HEK293 (cell line): Measurements from ENCODE around the gene TOMM34.
A peak's percentile ranks its signal among the peaks of the same experiment; 100 is the strongest.

Experiments used
- CTCF ChIA-PET: fragments of 350-600 bp; formaldehyde crosslinking; extraction: SDS; loops from one replicate; lab custom pipeline; 2021; ENCODE audit warnings: antibody characterized with exemption; lab: Yijun Ruan, JAX
- POLR2A ChIA-PET: fragments of 300-600 bp; formaldehyde crosslinking; extraction: SDS; loops from one replicate; lab custom pipeline; 2020; ENCODE audit warnings: antibody characterized with exemption, inconsistent platforms; lab: Yijun Ruan, JAX
- H3K27ac ChIP-seq: fragments of 200-500 bp; sonication (Bioruptor generic); 2 replicates; pipeline ENCODE4 v1.5.1; 2014; ENCODE audit warnings: low read depth, low read length, control low read depth, inconsistent platforms; ENCODE audit errors: extremely low read depth
- H3K36me3 ChIP-seq, 2 experiments: fragments of 200-500 bp in 1 of 2; sonication (Bioruptor generic) in 1 of 2; 1 replicate in 1 of 2; 2 replicates in 1 of 2; pipeline ENCODE4 v1.5.1; 2014 to 2017; ENCODE audit warnings: inconsistent platforms in 2 of 2, low read length in 2 of 2; ENCODE audit not compliant: control insufficient read depth in 2 of 2, insufficient read depth in 1 of 2
- H3K4me1 ChIP-seq: fragments of 200-500 bp; sonication (Bioruptor generic); 2 replicates; pipeline ENCODE4 v1.5.1; 2014; ENCODE audit warnings: mild to moderate bottlenecking, low read length, inconsistent platforms; ENCODE audit not compliant: control insufficient read depth, insufficient read depth
- H3K4me3 ChIP-seq: 2 replicates; pipeline ENCODE4 v1.5.1; 2011; ENCODE audit warnings: low read depth, mild to moderate bottlenecking, control low read depth, low read length, moderate library complexity
- H3K9me3 ChIP-seq: fragments of 200-500 bp; sonication (Bioruptor generic); 2 replicates; pipeline ENCODE4 v1.5.1; 2014; ENCODE audit warnings: low read depth, low read length, inconsistent platforms; ENCODE audit not compliant: control insufficient read depth, insufficient read depth
- GLI4 ChIP-seq: fragments of 450-650 bp; formaldehyde crosslinking; IDR thresholded peaks from 2 replicates; pipeline ENCODE4 v1.5.1; 2016; ENCODE audit warnings: missing biosample characterization, missing genetic modification characterization
- KLF16 ChIP-seq: fragments of 450-650 bp; formaldehyde crosslinking; IDR thresholded peaks from 2 replicates; pipeline ENCODE4 v1.5.1; 2017; ENCODE audit warnings: missing biosample characterization, missing genetic modification characterization
- KLF8 ChIP-seq: fragments of 450-650 bp; formaldehyde crosslinking; IDR thresholded peaks from 2 replicates; pipeline ENCODE4 v1.5.1; 2016; ENCODE audit warnings: missing biosample characterization, missing genetic modification characterization
- ZBTB17 ChIP-seq: fragments of 450-650 bp; formaldehyde crosslinking; IDR thresholded peaks from 2 replicates; pipeline ENCODE4 v1.5.1; 2016; ENCODE audit warnings: missing biosample characterization, missing genetic modification characterization
- ZNF138 ChIP-seq: fragments of 450-650 bp; formaldehyde crosslinking; IDR thresholded peaks from 2 replicates; pipeline ENCODE4 v1.5.1; 2016; ENCODE audit warnings: missing biosample characterization, missing genetic modification characterization, borderline replicate concordance
- ZNF175 ChIP-seq: fragments of 450-650 bp; formaldehyde crosslinking; IDR thresholded peaks from 2 replicates; pipeline ENCODE4 v1.5.1; 2016; ENCODE audit warnings: missing biosample characterization, missing genetic modification characterization
- ZNF184 ChIP-seq: fragments of 450-650 bp; IDR thresholded peaks from 2 replicates; pipeline ENCODE4 v1.5.1; 2018; ENCODE audit warnings: missing biosample characterization, mild to moderate bottlenecking, missing genetic modification characterization
- ZNF292 ChIP-seq: fragments of 450-650 bp; formaldehyde crosslinking; IDR thresholded peaks from 2 replicates; pipeline ENCODE4 v1.5.1; 2016; ENCODE audit warnings: low read depth, missing biosample characterization, missing genetic modification characterization, borderline replicate concordance
- ZNF391 ChIP-seq: fragments of 450-650 bp; formaldehyde crosslinking; IDR thresholded peaks from 2 replicates; pipeline ENCODE4 v1.5.1; 2016; ENCODE audit warnings: low read depth, missing biosample characterization, missing genetic modification characterization, borderline replicate concordance
- ZNF529 ChIP-seq: fragments of 450-650 bp; formaldehyde crosslinking; IDR thresholded peaks from 2 replicates; pipeline ENCODE4 v1.5.1; 2017; ENCODE audit warnings: missing genetic modification characterization, missing biosample characterization; ENCODE audit not compliant: insufficient replicate concordance
- ZNF549 ChIP-seq: fragments of 450-650 bp; IDR thresholded peaks from 2 replicates; pipeline ENCODE4 v1.5.1; 2018; ENCODE audit warnings: missing biosample characterization, missing genetic modification characterization, mild to moderate bottlenecking, inconsistent platforms, moderate library complexity
- ZNF561 ChIP-seq: fragments of 450-650 bp; IDR thresholded peaks from 2 replicates; pipeline ENCODE4 v1.5.1; 2018; ENCODE audit warnings: missing biosample characterization, missing genetic modification characterization, borderline replicate concordance
- ZNF623 ChIP-seq: fragments of 450-650 bp; formaldehyde crosslinking; IDR thresholded peaks from 2 replicates; pipeline ENCODE4 v1.5.1; 2016; ENCODE audit warnings: missing biosample characterization, missing genetic modification characterization
- ZNF658 ChIP-seq: fragments of 450-650 bp; formaldehyde crosslinking; IDR thresholded peaks from 2 replicates; pipeline ENCODE4; 2016; ENCODE audit warnings: missing biosample characterization, missing genetic modification characterization
- ZNF664 ChIP-seq: fragments of 450-650 bp; formaldehyde crosslinking; IDR thresholded peaks from 2 replicates; pipeline ENCODE4 v1.5.1; 2016; ENCODE audit warnings: missing biosample characterization, missing genetic modification characterization
- ZNF670 ChIP-seq: fragments of 450-650 bp; formaldehyde crosslinking; IDR thresholded peaks from 2 replicates; pipeline ENCODE4 v1.5.1; 2016; ENCODE audit warnings: missing biosample characterization, missing genetic modification characterization, low read depth
- TF ChIP-seq, protein P1 (sequence below): fragments of 450-650 bp; IDR thresholded peaks from 2 replicates; pipeline ENCODE4 v1.5.1; 2018; ENCODE audit warnings: missing biosample characterization, missing genetic modification characterization
- TF ChIP-seq, protein P2 (sequence below): fragments of 450-650 bp; formaldehyde crosslinking; IDR thresholded peaks from 2 replicates; pipeline ENCODE4 v1.5.1; 2016; ENCODE audit warnings: missing biosample characterization, missing genetic modification characterization
- TF ChIP-seq, protein P3 (sequence below): IDR thresholded peaks from 2 replicates; pipeline ENCODE4 v1.6.1; 2011; ENCODE audit warnings: mild to moderate bottlenecking, low read depth, low read length, borderline replicate concordance
- TF ChIP-seq, protein P4 (sequence below): fragments of 450-650 bp; formaldehyde crosslinking; IDR thresholded peaks from 2 replicates; pipeline ENCODE4 v1.5.1; 2016; ENCODE audit warnings: missing biosample characterization, missing genetic modification characterization
- TF ChIP-seq, protein P5 (sequence below): fragments of 450-650 bp; formaldehyde crosslinking; IDR thresholded peaks from 2 replicates; pipeline ENCODE4 v1.5.1; 2016; ENCODE audit warnings: missing biosample characterization, missing genetic modification characterization

Gene TOMM34

DNA sequence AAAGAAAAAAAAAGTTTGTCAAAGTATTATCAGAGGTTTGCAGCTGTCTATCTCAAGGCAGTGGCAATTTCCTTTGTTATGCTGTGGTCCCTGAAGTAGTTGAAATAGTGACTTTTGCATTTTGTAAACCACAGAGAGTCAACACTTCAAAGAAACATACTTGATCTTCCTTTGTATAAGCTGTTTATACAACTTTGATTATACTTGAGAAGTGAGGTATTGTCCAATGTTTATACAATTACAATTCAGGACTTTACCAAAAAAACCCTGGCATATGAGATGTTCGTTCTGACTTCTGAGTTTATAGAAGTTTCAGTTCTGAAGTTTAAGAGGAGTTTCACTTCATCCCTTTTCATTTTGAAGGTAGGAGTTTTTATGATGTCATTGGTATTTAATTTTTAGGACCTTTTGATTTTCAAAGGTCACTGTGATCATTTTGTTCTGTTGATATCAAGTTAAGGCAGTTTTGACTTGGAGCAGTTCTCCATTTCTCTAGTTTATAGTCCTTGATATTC, 10.1 kb upstream of the TOMM34 start (continued):
- TF ChIP-seq, protein P1, sequence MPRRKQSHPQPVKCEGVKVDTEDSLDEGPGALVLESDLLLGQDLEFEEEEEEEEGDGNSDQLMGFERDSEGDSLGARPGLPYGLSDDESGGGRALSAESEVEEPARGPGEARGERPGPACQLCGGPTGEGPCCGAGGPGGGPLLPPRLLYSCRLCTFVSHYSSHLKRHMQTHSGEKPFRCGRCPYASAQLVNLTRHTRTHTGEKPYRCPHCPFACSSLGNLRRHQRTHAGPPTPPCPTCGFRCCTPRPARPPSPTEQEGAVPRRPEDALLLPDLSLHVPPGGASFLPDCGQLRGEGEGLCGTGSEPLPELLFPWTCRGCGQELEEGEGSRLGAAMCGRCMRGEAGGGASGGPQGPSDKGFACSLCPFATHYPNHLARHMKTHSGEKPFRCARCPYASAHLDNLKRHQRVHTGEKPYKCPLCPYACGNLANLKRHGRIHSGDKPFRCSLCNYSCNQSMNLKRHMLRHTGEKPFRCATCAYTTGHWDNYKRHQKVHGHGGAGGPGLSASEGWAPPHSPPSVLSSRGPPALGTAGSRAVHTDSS (tag by site-specific recombination): no peak
- no peak for TF ChIP-seq ZNF670 (tag by site-specific recombination)
- no peak for TF ChIP-seq ZNF623 (tag by site-specific recombination)
- TF ChIP-seq ZNF292: no peak
- TF ChIP-seq KLF16 (tag by site-specific recombination): no peak
- TF ChIP-seq ZNF175: no peak
- TF ChIP-seq ZNF664 (tag by site-specific recombination): no peak

DNA sequence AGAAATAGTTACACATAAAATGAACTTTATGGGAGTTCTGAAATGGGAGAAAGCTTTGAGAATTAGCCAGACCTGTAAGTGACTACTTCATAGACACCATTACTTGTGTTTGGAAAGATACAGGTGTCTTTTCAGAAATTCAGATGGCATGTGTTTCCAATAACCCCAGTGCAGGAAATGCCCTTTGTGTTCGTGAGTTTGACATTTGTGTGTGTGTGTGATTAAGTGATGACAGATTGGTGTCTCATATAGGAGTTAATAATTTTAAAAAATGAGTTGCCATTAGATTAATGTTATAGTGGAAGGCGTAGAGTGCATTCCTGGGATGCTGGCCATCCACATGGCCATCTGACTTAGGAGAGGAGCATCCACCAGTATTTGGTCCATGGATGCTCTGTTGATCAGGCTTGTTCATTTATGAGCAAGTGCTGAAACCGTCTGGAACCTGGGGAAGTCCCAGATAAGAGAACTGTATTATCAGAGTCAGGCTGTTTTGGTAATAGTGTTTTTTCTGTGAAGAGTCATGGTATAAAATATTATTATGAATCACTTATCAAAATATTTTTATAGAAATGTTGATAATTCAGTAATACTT, 9.2 kb upstream of the TOMM34 start:
- H3K9me3 ChIP-seq: no peaks in the 10 kb centered on the region

DNA sequence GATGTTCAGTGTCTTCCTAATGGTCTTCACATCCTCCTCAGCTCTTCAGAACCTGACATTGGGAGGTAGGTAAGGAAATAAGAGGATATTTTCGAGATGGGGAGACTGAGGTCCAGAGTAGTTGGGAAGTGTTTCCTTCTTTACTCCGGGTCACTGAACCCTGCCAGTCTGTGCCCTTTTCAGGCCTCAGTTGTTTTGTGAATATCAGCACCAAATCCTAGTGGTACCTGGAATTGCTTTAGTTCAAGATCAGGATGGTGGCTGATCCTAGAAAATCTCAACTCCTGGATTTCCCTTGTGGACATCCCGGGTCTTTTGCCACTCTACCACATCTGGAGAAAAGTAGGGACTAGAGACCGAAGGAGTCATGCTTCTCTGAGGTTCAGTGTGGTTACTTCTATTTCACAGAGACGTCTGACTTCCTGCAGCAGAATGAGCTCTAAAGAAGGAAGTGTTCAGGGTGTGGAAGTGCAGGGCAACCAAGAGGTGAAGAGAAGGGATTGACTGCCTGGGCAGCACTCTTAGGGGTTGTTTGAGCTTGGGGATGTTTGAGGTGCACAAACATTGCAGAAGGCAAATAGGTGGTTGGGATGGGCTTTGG, 7.1 kb upstream of the TOMM34 start:
- Histone ChIP-seq H3K9me3 (no peaks in the 10 kb centered on the region), H3K4me3 (peak overlapping the region; percentile 95), H3K4me1 (peaks cover 20% of the 10 kb centered on the region), H3K27ac (no peak overlapping the region), H3K36me3 (peaks cover 0 to 3% of the 10 kb centered on the region in 2 experiments; a peak in 2 of 3 replicates)
- ChIA-PET POLR2A (interaction anchor here (0.5 kb wide), 1 partner anchor 14 kb away, joined by 4 read pairs; no protein-coding TSS in a partner anchor), CTCF (interaction anchor here (0.7 kb wide), 2 partner anchors 26 to 129 kb away, joined by 3 read pairs; no protein-coding TSS in a partner anchor)
- no peak for TF ChIP-seq ZNF391 (tag by site-specific recombination)
- TF ChIP-seq ZNF658 (tag by site-specific recombination): no peak
- TF ChIP-seq GLI4 (tag by site-specific recombination): no peak
- TF ChIP-seq, protein P2, sequence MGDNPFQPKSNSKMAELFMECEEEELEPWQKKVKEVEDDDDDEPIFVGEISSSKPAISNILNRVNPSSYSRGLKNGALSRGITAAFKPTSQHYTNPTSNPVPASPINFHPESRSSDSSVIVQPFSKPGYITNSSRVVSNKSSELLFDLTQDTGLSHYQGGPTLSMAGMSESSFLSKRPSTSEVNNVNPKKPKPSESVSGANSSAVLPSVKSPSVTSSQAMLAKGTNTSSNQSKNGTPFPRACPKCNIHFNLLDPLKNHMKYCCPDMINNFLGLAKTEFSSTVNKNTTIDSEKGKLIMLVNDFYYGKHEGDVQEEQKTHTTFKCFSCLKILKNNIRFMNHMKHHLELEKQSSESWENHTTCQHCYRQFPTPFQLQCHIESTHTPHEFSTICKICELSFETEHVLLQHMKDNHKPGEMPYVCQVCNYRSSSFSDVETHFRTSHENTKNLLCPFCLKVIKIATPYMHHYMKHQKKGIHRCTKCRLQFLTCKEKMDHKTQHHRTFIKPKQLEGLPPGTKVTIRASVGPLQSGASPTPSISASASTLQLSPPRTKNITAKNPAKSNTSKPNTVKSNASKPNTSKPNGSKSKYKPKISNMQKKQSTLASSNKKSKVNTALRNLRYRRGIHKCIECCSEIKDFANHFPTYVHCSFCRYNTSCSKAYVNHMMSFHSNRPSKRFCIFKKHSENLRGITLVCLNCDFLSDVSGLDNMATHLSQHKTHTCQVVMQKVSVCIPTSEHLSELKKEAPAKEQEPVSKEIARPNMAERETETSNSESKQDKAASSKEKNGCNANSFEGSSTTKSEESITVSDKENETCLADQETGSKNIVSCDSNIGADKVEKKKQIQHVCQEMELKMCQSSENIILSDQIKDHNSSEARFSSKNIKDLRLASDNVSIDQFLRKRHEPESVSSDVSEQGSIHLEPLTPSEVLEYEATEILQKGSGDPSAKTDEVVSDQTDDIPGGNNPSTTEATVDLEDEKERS (tag by site-specific recombination): no peak
- TF ChIP-seq ZNF138 (tag by site-specific recombination): no peak
- TF ChIP-seq ZNF561 (tag by site-specific recombination): no peak
- TF ChIP-seq, protein P3, sequence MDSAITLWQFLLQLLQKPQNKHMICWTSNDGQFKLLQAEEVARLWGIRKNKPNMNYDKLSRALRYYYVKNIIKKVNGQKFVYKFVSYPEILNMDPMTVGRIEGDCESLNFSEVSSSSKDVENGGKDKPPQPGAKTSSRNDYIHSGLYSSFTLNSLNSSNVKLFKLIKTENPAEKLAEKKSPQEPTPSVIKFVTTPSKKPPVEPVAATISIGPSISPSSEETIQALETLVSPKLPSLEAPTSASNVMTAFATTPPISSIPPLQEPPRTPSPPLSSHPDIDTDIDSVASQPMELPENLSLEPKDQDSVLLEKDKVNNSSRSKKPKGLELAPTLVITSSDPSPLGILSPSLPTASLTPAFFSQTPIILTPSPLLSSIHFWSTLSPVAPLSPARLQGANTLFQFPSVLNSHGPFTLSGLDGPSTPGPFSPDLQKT: no peak
- TF ChIP-seq KLF8 (tag by site-specific recombination): no peak
- TF ChIP-seq ZNF549 (tag by site-specific recombination): no peak
- no peak for TF ChIP-seq ZNF529 (tag by site-specific recombination)
- TF ChIP-seq, protein P4, sequence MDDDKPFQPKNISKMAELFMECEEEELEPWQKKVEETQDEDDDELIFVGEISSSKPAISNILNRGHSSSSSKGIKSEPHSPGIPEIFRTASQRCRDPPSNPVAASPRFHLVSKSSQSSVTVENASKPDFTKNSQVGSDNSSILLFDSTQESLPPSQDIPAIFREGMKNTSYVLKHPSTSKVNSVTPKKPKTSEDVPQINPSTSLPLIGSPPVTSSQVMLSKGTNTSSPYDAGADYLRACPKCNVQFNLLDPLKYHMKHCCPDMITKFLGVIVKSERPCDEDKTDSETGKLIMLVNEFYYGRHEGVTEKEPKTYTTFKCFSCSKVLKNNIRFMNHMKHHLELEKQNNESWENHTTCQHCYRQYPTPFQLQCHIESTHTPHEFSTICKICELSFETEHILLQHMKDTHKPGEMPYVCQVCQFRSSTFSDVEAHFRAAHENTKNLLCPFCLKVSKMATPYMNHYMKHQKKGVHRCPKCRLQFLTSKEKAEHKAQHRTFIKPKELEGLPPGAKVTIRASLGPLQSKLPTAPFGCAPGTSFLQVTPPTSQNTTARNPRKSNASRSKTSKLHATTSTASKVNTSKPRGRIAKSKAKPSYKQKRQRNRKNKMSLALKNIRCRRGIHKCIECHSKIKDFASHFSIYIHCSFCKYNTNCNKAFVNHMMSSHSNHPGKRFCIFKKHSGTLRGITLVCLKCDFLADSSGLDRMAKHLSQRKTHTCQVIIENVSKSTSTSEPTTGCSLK (tag by site-specific recombination): no peak

More for the DNA sequence above, 9.2 kb upstream of the TOMM34 start:
- H3K4me3 ChIP-seq: no peak overlapping the region
- TF ChIP-seq ZNF184 (tag by site-specific recombination) (no peak), ZBTB17 (tag by site-specific recombination) (peak; percentile 35; the same call in 1 of the 2 replicates)
- TF ChIP-seq, protein P5, sequence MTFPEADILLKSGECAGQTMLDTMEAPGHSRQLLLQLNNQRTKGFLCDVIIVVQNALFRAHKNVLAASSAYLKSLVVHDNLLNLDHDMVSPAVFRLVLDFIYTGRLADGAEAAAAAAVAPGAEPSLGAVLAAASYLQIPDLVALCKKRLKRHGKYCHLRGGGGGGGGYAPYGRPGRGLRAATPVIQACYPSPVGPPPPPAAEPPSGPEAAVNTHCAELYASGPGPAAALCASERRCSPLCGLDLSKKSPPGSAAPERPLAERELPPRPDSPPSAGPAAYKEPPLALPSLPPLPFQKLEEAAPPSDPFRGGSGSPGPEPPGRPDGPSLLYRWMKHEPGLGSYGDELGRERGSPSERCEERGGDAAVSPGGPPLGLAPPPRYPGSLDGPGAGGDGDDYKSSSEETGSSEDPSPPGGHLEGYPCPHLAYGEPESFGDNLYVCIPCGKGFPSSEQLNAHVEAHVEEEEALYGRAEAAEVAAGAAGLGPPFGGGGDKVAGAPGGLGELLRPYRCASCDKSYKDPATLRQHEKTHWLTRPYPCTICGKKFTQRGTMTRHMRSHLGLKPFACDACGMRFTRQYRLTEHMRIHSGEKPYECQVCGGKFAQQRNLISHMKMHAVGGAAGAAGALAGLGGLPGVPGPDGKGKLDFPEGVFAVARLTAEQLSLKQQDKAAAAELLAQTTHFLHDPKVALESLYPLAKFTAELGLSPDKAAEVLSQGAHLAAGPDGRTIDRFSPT (tag by site-specific recombination): 0 out of 2 replicates have a peak, but pooled peaks have one; percentile 2
- ChIA-PET POLR2A (interaction anchor here (0.6 kb wide), 1 partner anchor 30 kb away, joined by 4 read pairs; no protein-coding TSS in a partner anchor), CTCF (no interaction called here)
- peaks cover 6 to 21% of the 10 kb centered on the region in 2 experiments for H3K36me3 ChIP-seq
- H3K4me1 ChIP-seq: peaks cover 20% of the 10 kb centered on the region
- no peak overlapping the region for H3K27ac ChIP-seq
